NCI-H748 (cell line): ENCODE data around the gene RRP12.
"Not testable (repeated sequence)": the region's sequence is repeated elsewhere in the genome, so short reads cannot be mapped to it uniquely, and the experiment has no call there.

Experiments used
- DNase-seq: peaks from one replicate; lab custom pipeline; 2025; ENCODE audit not compliant: unreplicated experiment; lab: John Stamatoyannopoulos, UW

The RRP12 gene

DNA sequence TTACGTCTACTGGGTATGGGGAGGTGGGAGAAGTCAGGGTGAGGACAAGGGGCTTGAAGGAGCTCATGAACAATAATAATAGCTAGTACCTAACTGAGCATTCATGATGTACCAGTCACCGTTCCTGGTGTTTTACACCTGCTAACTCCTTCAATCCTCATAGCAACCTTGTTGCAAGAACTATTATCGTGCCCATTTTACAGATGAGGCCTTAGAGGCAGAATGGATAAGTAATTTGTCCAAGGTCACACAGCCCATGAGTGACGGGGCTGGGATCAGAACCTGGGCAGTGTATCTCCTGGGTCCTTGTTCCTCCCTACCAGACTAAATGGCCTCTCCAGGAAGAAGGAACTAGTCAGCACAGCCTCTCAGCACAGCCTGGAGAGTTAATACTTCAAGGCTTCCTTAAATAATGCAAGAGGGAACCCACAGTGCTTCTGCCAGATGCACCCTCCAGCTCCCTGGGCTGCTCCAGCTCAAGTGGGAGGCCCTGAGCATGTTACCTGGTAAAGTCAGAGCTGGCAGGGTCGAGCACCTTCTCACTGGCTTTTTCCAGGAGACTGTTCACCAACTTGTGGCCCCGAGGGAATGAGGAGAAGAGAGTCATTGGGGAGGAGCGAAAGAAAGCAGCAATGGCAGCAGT is 28.8 kb downstream of the RRP12 start:
- no peak for DNase-seq

DNA sequence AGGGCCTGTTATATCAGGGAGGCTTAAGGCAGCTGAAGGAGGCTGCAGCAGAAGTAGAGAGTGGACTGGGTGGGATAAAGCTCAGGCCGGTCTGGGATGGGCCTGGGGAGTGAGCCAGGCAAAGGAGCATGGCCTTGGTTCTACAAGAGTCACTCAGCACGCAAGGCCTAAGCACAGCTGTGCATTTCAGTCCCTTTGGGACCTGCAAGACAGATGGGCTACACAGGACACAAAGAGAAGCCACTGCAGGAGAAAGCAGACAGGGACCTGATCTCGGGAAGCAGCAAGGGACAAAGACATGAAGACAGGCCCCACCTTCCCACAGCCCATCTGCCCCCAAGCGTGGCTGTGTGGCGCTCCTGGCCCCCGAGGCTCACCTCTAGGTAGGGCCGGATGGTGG is 29.4 kb downstream of the RRP12 start:
- DNase-seq: no peak

DNA sequence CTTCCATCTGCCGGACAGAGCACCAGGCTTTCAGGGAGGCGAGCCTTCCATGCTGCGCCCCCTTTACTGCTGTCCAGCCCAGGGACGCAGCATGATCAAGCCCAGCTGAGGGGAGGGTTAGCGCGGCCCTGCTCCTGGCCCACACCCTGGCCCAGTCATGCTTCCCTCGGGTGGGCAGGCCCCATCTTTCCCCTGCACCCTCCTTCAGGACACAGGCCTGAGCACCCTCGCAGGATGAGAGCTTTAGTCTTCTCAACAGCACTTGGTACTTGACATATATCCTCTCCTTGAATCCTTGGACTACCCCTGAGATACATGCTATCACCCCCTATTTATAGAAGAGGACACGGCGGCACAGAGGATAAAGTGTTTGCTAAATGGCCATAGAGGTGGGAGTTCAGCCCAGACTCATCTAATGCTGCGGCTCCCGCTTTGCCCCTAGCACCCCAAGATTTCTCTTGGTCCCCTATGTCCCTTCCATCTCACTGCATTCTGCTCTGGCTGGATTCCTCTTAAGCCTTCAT is 34.0 kb downstream of the RRP12 start:
- no peak for DNase-seq

DNA sequence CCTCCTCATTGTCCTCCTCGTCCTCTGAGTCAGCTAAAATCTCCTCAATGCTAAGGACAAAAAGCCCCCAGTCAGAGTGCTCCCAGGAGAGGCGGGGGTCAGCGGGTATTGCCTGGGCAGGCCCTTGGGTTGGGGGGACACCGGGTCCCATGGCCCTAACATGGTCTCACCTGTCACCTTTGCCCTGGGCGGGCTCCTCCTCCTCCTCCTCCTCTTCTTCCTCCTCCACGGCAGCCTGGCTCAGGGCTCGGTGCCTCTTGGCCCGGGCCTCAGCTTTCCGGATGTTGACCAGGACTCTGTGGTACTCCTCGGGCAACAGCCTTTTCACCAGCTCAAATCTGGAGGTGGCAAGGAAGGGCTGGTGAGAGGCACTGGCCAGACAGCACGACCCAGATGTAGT is 34.6 kb downstream of the RRP12 start:
- no peak for DNase-seq

DNA sequence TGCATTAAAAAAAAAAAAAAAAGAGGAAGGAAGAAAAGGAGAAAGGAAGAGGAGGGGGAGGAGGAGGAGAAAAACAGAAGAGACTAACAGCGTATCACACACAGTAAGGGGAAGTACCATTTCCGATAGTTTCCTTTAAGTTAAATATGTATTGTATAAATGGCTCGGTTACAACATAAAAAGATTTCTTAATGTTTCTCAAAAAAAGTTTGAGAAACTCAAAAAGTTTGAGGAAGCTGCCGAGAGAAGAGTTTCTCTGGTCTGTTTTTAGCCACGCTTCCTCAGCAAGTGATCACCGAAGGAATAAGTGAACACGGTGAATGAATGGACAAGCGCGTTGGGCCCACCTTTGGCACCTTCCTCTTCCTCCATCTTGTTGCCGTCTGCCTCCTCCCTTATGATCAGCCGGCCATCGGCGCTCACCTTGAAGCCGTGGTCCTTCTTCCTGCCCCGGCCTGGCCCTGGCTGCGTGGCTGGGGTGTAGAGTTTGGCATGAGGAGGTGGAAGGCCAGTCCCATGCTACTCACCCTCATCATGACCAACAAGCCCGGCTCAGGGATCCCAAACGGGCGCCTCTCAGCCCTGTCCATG is 35.3 kb downstream of the RRP12 start:
- DNase-seq: no peak

DNA sequence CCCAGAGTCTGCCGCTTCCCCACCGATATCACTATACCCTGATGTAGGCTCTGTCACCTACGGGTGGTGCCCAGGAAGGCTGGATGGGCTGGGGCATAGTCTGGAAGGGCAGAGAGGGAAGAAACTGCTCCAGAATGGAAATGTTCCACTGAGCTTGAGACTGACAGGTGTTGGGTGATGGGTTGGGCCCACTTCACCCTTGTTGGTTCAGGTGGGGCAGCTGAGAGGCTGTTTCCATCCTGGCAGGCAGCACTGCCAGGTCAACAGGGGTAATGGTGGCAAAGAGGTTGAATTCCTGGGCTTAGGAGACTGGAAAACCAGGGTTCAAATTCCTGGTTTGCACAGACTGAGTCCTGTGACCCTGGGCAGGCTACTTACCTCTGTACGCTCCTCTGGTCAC is 38.1 kb downstream of the RRP12 start:
- no peak for DNase-seq

DNA sequence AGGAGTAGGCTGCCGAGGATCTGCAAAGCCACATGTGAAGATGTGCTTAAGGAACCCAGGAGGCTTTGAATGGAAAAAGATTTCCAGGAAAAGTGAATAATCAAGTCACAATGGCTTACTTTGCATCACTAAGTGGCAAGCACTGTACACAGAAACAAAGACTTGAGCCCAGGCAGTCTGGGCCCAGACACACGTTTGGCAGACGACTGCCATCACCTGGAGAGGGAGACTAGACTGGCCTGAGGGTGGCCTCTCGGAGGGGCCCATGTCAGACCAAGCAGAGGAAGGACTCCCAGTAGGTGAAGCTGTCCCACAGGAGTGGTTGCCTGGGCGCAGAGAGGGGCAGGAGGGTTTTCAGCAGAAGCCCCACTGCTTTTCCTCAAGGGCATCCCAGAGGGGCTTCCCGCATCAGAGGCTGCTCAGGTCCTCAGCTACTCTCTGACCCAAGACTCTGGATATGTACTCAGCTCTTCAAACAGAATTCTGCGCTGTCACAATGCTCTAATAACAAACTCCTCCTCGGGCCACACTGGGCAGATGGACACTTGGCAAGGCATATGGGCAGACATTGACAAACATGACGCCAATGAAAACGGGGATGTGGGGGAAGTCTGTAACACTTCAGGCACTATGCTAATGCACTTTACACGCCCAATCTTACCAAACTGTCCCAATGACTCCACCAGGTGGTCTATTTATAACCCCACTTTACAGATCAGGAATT is 38.7 kb downstream of the RRP12 start:
- DNase-seq: no peak

DNA sequence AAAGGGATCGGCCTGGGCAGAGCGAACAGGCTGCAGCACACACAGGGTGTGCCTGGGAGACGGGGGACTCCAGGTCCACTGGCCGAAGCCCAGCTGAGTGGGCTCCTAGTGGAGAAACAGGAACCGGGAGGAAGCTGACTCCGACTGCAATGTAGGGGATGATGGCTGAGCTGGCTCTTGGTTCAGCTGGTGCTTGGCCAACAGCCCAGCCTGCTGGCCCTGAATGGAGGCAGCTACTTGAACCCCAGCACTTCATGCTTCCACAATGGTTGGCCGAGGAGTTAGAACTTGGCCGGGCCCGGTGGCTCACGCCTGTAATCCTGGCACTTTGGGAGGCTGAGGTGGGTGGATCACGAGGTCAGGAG is 39.6 kb downstream of the RRP12 start:
- DNase-seq: no peak

DNA sequence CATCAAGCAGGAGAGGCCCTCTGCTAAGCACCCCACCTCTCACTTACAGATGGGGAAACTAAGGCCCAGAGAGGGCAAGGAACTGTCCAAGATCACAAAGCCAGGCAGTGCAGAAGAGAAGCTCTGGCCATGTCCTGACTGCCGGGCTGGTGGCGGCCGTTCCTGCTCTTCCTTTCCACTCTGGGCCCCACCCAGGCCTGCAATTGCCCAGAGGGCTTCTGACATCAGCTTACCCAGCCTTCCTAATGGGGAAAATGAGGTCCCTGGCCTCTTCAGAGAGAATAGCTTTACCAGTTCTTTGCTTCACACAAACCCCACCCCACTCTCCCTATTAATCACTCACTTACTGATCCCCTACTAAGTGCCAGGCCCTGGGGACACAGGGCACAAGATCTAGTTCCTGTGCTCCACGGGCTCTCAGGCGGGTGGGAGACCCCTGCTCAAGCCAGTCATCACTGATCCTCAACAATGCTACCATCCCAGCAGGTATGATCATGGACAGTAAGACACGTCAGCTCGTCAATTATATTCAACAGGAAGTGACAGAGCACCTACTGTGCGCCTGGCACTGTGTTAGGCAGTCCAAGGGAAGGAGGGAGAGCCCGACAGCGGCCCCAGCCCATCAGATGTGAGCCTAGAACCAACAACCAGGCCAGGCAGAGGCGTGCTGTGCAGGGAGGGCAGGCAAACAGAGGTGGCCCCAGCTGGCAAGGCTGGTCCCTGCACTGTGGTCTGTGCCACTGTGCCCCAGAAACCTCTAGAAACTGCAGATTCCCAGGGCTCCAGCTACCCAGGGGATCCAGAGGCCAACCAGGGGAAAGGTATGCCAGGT is 40.2 kb downstream of the RRP12 start:
- DNase-seq: no peak

DNA sequence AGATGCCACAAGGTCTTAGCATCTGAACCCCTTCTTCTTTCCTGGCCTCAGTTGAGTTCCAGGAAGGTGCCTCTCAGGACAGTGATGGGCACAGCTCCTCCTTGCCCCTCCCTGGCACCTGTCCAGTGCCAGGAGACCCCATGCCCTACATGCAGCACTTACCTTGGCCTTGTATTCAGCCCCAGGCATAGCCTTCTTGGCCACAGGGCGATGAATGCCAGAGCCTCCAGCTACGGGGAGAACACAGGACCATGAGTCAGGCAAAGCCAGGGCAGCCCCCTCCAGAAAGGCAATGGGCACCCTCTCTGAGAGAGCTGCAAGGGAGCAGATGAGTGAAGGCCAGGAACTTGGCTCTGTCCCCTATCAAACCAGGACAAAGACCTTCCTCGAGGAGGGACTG is 42.4 kb downstream of the RRP12 start:
- no peak for DNase-seq

DNA sequence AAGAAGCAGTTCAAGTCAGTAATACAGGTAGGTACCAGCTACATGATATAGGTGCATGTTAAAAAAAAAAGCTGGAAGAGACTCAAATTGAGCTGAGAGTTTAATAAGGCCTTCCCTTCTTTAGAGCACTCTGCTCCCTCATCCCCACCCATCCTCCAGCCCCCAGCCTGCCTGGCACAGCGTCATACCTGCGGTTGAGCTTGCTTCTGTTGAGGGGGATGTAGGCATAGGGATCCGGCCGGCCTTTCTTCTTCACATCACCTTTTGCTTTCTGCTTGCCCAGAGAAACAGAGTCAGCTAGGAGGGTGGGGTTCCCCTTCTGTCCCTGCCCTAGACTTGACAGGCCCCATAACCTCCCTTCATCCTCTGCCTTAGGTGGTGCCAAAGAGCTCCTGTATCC is 42.8 kb downstream of the RRP12 start:
- DNase-seq: no peak

DNA sequence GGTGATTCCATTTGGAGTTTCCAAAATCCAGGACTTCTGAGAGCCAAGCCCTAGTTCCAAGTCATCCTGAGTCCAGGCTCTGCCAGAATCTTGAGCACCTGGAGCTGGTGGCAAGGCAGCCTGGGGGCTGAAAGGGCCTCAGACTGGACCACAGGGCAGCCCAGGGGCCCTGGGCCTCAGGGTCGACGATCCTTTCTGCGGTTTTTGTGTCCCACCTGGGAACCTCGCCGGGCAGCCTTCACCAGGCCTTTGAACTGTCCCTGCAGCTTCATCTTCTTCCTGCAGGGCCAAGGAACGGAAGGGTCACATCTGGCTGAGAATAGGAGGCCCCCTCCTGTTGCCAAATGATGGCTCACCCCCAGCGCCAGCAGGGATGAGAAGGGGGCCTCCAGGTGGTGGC is 44.2 kb downstream of the RRP12 start:
- DNase-seq: no peak

DNA sequence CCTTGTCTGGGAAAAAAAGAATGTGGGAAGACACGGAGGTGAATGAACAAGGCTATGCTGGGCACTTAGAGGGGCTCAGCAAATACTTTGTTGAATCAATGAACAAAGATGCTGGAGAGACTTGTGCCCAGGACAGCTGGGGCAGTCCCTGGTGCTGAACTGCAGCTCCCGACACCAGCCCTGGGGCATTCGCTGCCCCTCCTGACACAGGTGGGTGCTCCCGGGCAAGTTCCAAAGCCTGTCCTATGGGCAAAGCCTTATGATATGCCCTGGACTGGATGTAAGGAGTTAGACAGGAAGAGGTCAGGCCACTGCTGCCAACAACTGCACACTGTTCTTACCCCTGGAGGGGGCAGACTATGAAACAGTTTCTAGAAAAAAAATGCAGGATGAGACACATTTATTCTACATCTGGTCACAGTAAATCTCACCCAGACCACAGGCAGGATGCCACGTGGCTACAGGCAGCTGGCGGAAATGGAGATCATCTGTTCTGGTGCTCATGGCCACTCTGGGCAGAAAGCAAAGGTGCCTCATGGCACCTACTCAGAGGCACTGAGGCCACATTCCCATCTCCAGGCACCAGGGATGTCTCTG is 44.7 kb downstream of the RRP12 start:
- no peak for DNase-seq

DNA sequence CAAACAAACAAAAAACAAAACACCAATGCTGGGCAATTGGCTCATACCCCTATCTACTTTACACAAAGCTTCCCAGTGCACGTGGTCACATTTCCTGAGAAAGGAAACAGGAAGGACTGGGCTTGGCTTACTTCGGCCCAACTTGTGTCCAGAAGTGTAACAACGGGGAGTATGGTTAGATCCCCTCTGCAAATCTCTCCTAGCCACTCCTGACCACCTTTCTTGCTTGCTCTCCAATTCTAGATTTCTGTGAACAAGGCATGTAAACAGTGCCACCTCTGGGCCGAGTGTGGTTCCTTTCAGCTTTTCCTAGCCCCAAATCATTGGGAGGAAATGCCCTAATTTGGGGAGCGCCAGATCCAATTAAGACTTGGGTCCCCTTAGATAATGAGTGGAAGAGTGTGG is 45.6 kb downstream of the RRP12 start:
- DNase-seq: peak; percentile 2

DNA sequence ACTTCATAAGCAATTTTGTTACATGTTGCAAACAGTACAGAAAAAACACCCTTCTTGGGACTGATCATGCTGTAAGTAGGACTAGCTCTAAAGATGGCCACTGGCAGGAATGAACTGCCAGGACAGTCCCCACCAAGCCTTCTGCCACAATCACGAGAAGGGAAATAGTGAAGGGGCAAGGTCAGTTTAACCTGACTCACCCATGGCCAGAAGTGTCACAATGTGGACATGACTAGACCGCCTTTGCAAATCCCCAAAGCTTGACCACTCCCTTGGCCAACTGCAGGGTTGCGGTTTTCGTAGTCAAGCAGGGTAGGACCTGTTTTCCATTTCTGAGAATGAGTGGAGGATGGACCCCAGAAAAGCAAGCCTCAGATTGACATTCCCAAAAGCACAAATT is 47.2 kb downstream of the RRP12 start:
- no peak for DNase-seq

DNA sequence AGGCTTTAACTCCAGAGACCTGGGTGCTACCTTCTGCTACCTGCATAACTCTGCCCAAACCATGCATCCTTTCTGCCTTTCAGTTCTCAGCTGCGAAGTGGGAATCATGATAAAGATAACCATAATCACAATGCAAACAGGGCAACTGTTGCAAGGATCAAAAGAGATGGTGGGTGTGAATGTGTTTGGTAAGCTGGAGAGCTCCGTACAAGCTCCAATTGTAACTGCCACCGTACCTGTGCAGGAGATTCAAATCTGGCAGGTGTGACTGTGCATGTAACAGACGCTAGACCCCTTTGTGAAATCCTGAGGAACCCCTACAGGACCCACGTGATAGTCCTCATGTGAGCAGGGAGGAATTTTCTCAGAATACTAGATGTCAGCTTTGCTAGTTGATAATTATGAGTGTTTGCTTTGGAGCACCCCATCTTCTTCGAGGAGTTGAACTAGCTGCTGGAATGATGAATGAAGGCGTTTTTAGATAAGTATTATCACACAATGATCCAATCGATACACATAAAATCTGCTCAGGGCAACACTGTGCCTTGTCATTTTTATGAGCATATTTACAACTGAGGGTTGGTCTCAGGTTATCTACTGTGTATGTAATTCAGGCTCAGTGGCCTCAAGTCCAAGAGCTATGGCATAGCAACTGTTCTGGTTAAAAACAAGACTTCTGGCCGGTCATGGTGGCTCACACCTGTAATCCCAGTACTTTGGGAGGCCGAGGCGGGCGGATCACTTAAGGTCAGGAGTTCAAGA is 51.2 kb downstream of the RRP12 start:
- DNase-seq: no peak

DNA sequence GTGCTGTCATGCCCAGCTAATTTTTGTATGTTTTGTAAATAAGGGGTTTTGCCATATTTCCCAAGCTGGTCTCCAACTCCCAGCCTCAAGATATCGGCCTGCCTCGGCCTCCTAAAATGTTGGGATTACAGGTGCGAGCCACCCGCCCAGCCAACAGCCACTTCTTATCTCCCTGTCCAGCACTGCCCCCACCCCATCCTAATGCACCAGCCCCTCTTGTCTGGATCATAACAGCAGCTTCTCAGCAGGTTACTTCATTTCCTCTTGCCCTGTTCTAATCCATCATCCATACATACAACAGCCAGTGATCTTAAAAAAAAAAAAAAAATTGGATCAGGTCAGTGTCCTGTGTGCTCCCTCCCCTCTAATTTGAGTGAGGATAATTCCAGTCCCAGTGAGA is 53.8 kb downstream of the RRP12 start:
- DNase-seq: no peak

DNA sequence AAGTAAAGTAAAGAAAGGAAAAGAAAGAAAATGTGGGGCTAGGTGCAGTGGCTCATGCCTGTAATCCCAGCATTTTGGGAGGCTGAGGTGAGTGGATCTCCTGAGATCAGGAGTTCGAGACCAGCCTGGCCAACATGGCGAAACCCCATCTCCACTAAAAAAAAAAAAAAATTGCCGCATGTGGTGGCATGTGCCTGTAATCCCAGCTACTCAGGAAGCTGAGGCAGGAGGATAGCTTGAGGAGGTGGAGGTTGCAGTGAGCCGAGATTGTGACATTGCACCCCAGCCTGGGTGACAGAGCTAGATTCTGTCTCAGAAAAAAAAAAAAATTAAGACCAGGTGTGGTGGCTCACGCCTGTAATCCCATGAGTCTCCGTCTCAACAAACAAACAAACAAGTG is 57.5 kb downstream of the RRP12 start:
- not testable (repeated sequence) for DNase-seq

DNA sequence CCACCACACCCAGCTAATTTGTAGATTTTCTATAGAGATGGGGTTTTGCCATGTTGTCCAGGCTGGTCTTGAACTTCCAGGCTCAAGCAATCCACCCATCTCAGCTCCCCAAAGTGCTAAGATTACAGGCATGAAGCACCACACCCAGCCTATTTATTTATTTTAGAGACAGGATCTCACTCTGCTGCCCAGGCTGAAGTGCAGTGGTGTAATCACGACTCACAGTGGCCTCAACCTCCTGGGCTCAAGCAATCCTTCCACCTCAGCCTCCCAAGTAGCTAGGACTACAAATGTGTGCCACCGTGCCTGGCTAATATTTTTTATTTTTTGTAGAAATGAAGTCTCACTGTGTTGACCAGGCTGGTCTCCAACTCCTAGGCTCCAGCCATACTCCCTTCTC is 59.7 kb downstream of the RRP12 start:
- no peak for DNase-seq

DNA sequence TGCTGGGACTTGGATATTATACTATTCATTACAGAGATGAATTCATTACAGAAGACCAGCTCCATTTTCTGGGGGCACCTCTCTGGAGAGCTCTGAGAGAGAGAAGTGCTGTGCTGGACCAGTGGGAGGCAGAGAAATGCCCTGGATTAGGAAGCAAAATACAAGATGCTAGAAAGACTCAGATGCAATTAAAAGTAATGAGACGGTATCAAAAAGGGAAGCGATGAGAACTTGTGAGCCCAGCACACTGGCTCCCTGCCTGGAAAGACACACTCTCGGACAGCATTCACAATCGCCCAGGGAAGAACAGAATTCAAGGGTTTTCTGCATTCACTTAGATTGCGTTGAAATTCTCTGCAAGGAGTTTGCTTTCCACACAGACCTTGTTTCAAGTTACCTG is 63.1 kb downstream of the RRP12 start:
- no peak for DNase-seq
